GM06990 (cell line): ENCODE data around the gene SCG5.

Experiments
- DNase-seq: peaks from one replicate; pipeline ENCODE4 v3.0.0-alpha.2; 2011; ENCODE audit not compliant: insufficient read length; ENCODE audit errors: extremely low read depth
- H3K27me3 ChIP-seq: replicated peaks from 2 replicates; pipeline ENCODE4 v1.6.0; 2011; ENCODE audit warnings: low read length; ENCODE audit not compliant: control insufficient read depth, insufficient read depth
- H3K36me3 ChIP-seq: 2 replicates; pipeline ENCODE4 v1.5.1; 2011; ENCODE audit warnings: low read length; ENCODE audit not compliant: control insufficient read depth, insufficient read depth
- H3K4me3 ChIP-seq: replicated peaks from 2 replicates; pipeline ENCODE4 v1.5.1; 2011; ENCODE audit warnings: low read depth, mild to moderate bottlenecking, control low read depth, low read length
- TF ChIP-seq, protein P1 (sequence below): IDR thresholded peaks from 2 replicates; pipeline ENCODE4 v1.5.1; 2011; ENCODE audit warnings: low read length, control low read depth, mild to moderate bottlenecking, inconsistent platforms; ENCODE audit not compliant: insufficient read depth, poor library complexity, severe bottlenecking

SCG5 gene

DNA sequence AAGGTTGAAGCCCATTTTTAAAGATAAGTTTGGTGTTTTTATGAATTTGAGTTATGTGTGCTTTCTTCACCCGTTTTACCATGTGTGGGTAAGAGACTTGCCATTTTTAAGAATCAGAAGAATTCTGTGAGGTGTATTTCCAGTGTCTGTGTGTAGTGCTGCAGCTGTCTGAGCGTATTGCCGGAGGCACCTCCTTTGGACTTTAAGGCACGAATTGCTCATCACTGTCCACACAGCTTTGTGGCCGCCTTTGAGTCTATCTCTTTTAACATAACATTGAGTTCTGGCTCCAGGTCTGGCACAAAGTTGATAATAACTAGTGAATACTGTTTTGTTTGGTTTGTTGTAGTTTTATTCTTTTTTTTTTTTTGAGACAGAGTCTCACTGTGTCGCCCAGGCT is 25.8 kb downstream of the SCG5 start:
- Histone ChIP-seq H3K4me3 (no peak overlapping the region), H3K36me3 (no peaks in the 10 kb centered on the region), H3K27me3 (no peaks in the 10 kb centered on the region)
- DNase-seq = no peak
- TF ChIP-seq, protein P1, sequence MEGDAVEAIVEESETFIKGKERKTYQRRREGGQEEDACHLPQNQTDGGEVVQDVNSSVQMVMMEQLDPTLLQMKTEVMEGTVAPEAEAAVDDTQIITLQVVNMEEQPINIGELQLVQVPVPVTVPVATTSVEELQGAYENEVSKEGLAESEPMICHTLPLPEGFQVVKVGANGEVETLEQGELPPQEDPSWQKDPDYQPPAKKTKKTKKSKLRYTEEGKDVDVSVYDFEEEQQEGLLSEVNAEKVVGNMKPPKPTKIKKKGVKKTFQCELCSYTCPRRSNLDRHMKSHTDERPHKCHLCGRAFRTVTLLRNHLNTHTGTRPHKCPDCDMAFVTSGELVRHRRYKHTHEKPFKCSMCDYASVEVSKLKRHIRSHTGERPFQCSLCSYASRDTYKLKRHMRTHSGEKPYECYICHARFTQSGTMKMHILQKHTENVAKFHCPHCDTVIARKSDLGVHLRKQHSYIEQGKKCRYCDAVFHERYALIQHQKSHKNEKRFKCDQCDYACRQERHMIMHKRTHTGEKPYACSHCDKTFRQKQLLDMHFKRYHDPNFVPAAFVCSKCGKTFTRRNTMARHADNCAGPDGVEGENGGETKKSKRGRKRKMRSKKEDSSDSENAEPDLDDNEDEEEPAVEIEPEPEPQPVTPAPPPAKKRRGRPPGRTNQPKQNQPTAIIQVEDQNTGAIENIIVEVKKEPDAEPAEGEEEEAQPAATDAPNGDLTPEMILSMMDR = no peak

DNA sequence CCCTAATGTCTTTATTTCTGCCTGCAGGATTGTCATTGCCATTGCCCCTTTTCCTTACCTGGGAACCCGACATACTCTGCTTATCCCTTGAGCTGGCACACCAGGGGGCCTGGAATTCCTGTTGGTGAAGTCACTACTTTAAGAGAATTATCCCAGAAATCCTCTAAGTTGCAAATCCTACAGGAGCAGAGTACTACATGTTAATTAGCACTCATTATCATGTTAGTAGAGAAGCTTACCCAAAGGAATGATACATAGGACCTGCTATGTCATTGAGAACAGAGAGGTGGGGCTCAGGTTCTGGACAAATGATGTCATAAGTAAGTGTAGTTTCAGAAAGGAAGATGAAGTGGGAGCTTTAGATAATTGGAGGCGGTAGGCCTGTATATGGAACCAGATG is 27.4 kb downstream of the SCG5 start:
- Histone ChIP-seq H3K36me3 (no peaks in the 10 kb centered on the region), H3K4me3 (no peak overlapping the region), H3K27me3 (no peaks in the 10 kb centered on the region)
- no peak for DNase-seq
- TF ChIP-seq, protein P1 = no peak

DNA sequence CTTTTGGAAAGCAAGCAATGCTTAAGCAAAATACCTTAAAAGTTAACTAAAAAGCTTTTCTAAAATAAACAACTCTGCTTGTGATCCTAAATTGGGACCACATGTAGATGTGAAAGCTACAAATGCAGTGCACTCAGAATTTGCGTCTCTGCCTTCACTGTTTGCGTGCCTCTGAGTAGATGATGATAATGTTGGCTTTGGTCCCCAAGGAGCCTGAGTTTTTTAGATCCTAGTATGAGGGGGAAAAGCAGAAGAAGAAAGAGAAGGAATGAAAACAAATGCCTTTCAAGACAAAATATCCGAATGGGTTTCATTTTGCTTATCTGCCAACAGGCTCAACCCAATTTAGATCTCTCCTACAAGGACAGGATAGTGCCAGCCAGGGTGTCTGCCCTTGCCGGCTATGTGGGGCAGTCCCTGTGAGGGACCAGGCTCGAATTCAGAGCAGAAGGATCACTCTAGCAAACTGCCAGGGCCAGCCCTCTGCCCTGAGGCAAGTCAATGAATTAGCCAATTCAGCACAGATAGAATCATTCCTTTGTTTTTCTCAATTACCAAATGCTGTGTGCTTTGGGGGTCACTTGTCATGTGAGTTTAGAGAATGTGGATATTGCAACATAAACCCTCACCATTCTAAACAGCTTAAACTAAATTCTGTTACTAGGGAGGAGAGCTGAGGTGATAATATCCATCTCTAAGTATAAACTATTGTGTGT is 28.5 kb downstream of the SCG5 start:
- Histone ChIP-seq H3K36me3 (no peaks in the 10 kb centered on the region), H3K27me3 (no peaks in the 10 kb centered on the region), H3K4me3 (no peak overlapping the region)
- DNase-seq = no peak
- TF ChIP-seq, protein P1 = no peak

DNA sequence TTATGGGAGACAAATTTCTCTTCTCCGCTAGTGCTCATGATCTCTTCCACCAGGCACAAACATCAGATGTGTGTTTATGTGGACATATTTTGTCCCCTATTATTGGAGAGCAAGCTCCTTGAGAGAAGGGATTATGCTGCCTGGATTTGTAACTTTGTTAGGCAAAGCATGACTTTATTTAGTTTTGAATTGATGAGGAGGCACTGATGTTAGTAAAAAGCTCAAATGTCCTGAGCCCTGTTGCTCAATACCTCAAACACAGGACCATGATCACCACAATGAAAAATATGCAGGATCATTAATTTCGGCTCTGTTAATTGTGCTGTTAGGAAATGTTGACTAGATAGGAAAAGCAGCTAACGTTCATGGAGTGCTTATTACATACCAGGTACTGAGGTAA is 29.1 kb downstream of the SCG5 start:
- TF ChIP-seq, protein P1 = no peak
- Histone ChIP-seq H3K36me3 (no peaks in the 10 kb centered on the region), H3K27me3 (no peaks in the 10 kb centered on the region), H3K4me3 (no peak overlapping the region)
- no peak for DNase-seq

DNA sequence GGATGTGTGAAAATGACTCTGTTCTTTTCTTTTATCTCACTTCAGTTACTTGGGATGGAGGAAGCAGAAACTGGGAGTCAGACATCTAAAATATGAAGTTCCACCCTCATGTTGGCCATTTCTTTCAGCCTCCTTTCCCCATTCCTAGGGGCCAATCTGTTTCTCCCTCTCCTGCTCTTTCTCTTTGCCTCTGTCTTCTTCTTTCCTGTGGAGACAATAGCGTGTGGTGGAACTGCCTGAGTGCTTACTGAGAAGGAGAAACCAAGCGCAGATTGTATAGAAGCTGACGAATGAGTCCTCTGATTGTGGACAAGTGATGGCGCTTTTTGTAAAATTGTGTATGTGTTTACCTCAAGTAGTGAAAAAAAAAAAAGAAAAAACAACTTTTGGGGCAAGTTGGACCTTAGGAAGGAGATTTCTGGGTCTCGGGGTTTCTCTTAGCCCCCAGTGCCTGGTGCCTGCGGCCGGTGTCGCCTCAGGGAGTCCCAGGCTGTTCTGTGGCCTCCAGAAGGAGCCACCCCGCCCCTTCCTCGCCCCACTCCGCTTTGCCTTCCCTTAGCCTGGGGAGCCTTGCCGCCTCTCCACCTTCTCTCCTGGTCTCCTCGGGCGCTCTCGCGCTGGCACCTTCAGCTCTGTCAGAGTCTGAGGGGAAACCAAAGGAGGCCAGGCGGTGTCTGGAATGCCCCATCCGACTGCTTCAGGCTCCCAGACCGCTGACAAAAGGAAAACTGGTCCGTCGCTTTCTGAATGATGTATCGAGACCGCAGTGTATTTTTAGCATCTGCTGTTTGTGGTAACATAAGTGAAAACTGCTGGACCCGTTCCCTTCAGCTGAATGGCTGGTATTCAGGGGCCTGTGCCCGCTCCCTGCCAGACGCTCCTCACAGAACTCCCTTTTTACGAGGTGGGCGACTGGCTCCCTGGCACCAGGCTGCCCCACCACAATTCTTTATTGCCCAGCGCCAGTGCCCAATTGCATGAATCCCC is 30.1 kb downstream of the SCG5 start:
- Histone ChIP-seq H3K36me3 (no peaks in the 10 kb centered on the region), H3K4me3 (no peak overlapping the region), H3K27me3 (no peaks in the 10 kb centered on the region)
- DNase-seq = no peak
- TF ChIP-seq, protein P1 = no peak
